Measurements from ENCODE around the gene SMAD7.

SMAD7 gene

GRCh38 chr18:48947092-48947491 is 3.7 kb downstream of the SMAD7 start:
- DNase-seq, result no peak

- peak; percentile 38 for DNase-seq
These were observed 4.4 kb downstream of the SMAD7 start for GRCh38 chr18:48946329-48946835.

GRCh38 chr18:48945953-48946217 is 4.9 kb downstream of the SMAD7 start:
- DNase-seq, result no peak

GRCh38 chr18:48944634-48945033 is 6.1 kb downstream of the SMAD7 start:
- DNase-seq, result peak; percentile 7

GRCh38 chr18:48943736-48944527 is 6.8 kb downstream of the SMAD7 start:
- DNase-seq, result peak; percentile 12

GRCh38 chr18:48943333-48943732 is 7.4 kb downstream of the SMAD7 start:
- DNase-seq, result no peak

- no peak for DNase-seq
These were observed 8.1 kb downstream of the SMAD7 start for GRCh38 chr18:48942554-48943261.

- no peak for DNase-seq
These were observed 8.7 kb downstream of the SMAD7 start for GRCh38 chr18:48942086-48942485.

GRCh38 chr18:48941672-48942071 is 9.1 kb downstream of the SMAD7 start:
- DNase-seq, result no peak

GRCh38 chr18:48940854-48941611 is 9.7 kb downstream of the SMAD7 start:
- DNase-seq, result peak; percentile 62

- no peak for DNase-seq
These were observed 11.3 kb downstream of the SMAD7 start for GRCh38 chr18:48939205-48940097.

- no peak for DNase-seq
These were observed 11.9 kb downstream of the SMAD7 start for GRCh38 chr18:48938827-48939204.

GRCh38 chr18:48937869-48938750 is 12.7 kb downstream of the SMAD7 start:
- no peak for DNase-seq

GRCh38 chr18:48935433-48935774 is 15.4 kb downstream of the SMAD7 start:
- no peak for DNase-seq

GRCh38 chr18:48934723-48935432 is 15.9 kb downstream of the SMAD7 start:
- DNase-seq, result no peak

GRCh38 chr18:48934415-48934722 is 16.4 kb downstream of the SMAD7 start:
- DNase-seq, result no peak

- DNase-seq, result no peak
These were observed 17.0 kb downstream of the SMAD7 start for GRCh38 chr18:48933578-48934414.

GRCh38 chr18:48932822-48933510 is 17.8 kb downstream of the SMAD7 start:
- no peak for DNase-seq

GRCh38 chr18:48932462-48932818 is 18.3 kb downstream of the SMAD7 start:
- DNase-seq, result no peak
